A549 (cell line): ENCODE results near the gene CECR2. TPM values are rescaled to one million over a fixed set of nuclear protein-coding genes. Genes with fewer than 3 reads are reported as not detected.

ENCODE experiments used
- ATAC-seq, 2 experiments: fragments of 200-7000 bp in 1 of 2; fragments of >200 bp in 1 of 2; cut with Nextera tagmentation in 1 of 2; cut with Tn5 transposase in 1 of 2; 3 replicates each; pipeline versions ENCODE4 v1.8.0 to v1.9.1; 2018 to 2020; ENCODE audit warnings: mild to moderate bottlenecking in 1 of 2, moderate library complexity in 1 of 2
- CTCF ChIA-PET: fragments of 300-600 bp; sonication (Branson Sonifier 250); formaldehyde crosslinking; extraction: SDS; loops from one replicate; lab custom pipeline; 2021; ENCODE audit warnings: antibody characterized with exemption, inconsistent platforms; lab: Yijun Ruan, JAX
- POLR2A ChIA-PET: fragments of 350-600 bp; formaldehyde crosslinking; extraction: SDS; loops from one replicate; lab custom pipeline; 2021; ENCODE audit warnings: antibody characterized with exemption, inconsistent platforms; lab: Yijun Ruan, JAX
- DNase-seq, 2 experiments: peaks; one replicate each; pipeline versions ENCODE4 v3.0.0 to v3.0.0-alpha.2; 2011 to 2016; ENCODE audit warnings: low read depth in 1 of 2, low spot score in 1 of 2
- FAIRE-seq: peaks from 2 replicates; lab custom pipeline; 2011; peaks lifted over from hg19 to GRCh38; lab: Jason Lieb, UNC
- H3K27ac ChIP-seq, 2 experiments: fragments of >200 bp; sonication (Bioruptor Twin); formaldehyde crosslinking; 3 replicates each; pipeline ENCODE4 v1.5.1; 2016 to 2017
- H3K4me1 ChIP-seq: fragments of >200 bp; sonication (Bioruptor Twin); formaldehyde crosslinking; 3 replicates; pipeline ENCODE4 v1.6.1; 2016
- H3K4me2 ChIP-seq: fragments of >200 bp; sonication (Bioruptor Twin); formaldehyde crosslinking; 3 replicates; pipeline ENCODE4 v1.6.1; 2016
- H3K4me3 ChIP-seq: fragments of >200 bp; sonication (Bioruptor Twin); formaldehyde crosslinking; 3 replicates; pipeline ENCODE4 v1.5.1; 2016
- H3K9me3 ChIP-seq: fragments of >200 bp; sonication (Bioruptor Twin); formaldehyde crosslinking; 3 replicates; pipeline ENCODE4 v1.6.1; 2016
- FOSL2 ChIP-seq, 2 experiments: fragments of 450-650 bp in 1 of 2; fragments of >200 bp in 1 of 2; sonication (Bioruptor Twin) in 1 of 2; formaldehyde crosslinking; IDR thresholded peaks; 2 replicates each; pipeline versions ENCODE4 v1.5.0 to v1.6.1; 2016 to 2020; ENCODE audit warnings: mild to moderate bottlenecking in 1 of 2, moderate library complexity in 1 of 2
- JUN ChIP-seq, 2 experiments: fragments of >200 bp; sonication (Bioruptor Twin); formaldehyde crosslinking; IDR thresholded peaks; 2 replicates in 1 of 2; 3 replicates in 1 of 2; pipeline ENCODE4 v1.6.1; 2016 to 2017
- JUNB ChIP-seq: fragments of >200 bp; sonication (Bioruptor Twin); formaldehyde crosslinking; IDR thresholded peaks from 2 replicates; pipeline ENCODE4 v1.6.1; 2016
- KDM1A ChIP-seq: fragments of 200-600 bp; sonication (generic); IDR thresholded peaks from 2 replicates; pipeline ENCODE4 v1.6.1; 2016; ENCODE audit warnings: low read depth, mild to moderate bottlenecking
- KDM5A ChIP-seq: fragments of 200-600 bp; sonication (generic); IDR thresholded peaks from 2 replicates; pipeline ENCODE4 v1.6.1; 2016; ENCODE audit warnings: antibody characterized with exemption, mild to moderate bottlenecking
- NPAS2 ChIP-seq: fragments of 250-450 bp; sonication (Bioruptor Pico); IDR thresholded peaks from 2 replicates; pipeline ENCODE4 v1.8.0; 2022; ENCODE audit warnings: mild to moderate bottlenecking, moderate library complexity, borderline replicate concordance
- NR3C1 ChIP-seq: fragments of >200 bp; sonication (Bioruptor Twin); formaldehyde crosslinking; IDR thresholded peaks from 3 replicates; pipeline ENCODE4 v1.6.1; 2017
- PHF8 ChIP-seq: fragments of 200-600 bp; sonication (generic); IDR thresholded peaks from 2 replicates; pipeline ENCODE4 v1.6.1; 2016; ENCODE audit warnings: low read depth, mild to moderate bottlenecking, antibody characterized with exemption, moderate library complexity, borderline replicate concordance
- POLR2A ChIP-seq: IDR thresholded peaks from 2 replicates; pipeline ENCODE4 v1.6.1; 2012; ENCODE audit warnings: mild to moderate bottlenecking, low read length
- RAD21 ChIP-seq, 2 experiments: fragments of >200 bp in 1 of 2; sonication (Bioruptor Twin) in 1 of 2; formaldehyde crosslinking in 1 of 2; IDR thresholded peaks in 1 of 2; conservative IDR thresholded peaks in 1 of 2; 2 replicates in 1 of 2; 3 replicates in 1 of 2; pipeline ENCODE4 v1.6.1; 2012 to 2018; ENCODE audit warnings: inconsistent platforms in 1 of 2
- SREBF2 ChIP-seq: fragments of 450-650 bp; IDR thresholded peaks from 2 replicates; pipeline ENCODE4 v1.6.1; 2014; ENCODE audit warnings: mild to moderate bottlenecking, moderate library complexity
- TFCP2L1 ChIP-seq: fragments of 250-450 bp; sonication (Bioruptor Pico); IDR thresholded peaks from 2 replicates; pipeline ENCODE4 v1.5.0; 2021; ENCODE audit warnings: mild to moderate bottlenecking
- ZFP36 ChIP-seq: fragments of 450-650 bp; IDR thresholded peaks from 2 replicates; pipeline ENCODE4 v1.6.1; 2014; ENCODE audit warnings: borderline replicate concordance; ENCODE audit not compliant: partially characterized antibody
- ZNF302 ChIP-seq: fragments of 250-450 bp; sonication (Bioruptor Pico); IDR thresholded peaks from 2 replicates; pipeline ENCODE4 v1.9.0; 2021; ENCODE audit warnings: inconsistent platforms, mild to moderate bottlenecking, moderate library complexity
- WGBS: methylation state at CpG from one replicate; pipeline ENCODE4 v1.1.6; 2017; ENCODE audit errors: missing lambda C conversion rate; 5-methylcytosine and 5-hydroxymethylcytosine counted together
- polyA plus RNA-seq, 4 experiments: library from polyadenylated mRNA; depleted of rRNA in 3 of 4; stranded (reverse); fragments of >200 nt; fragmentation: RNase III in 1 of 4; extraction: RNeasy Plus Mini Kit Qiagen cat#74134 plus additional on column Dnase treatment in 1 of 4; gene quantifications; 2 replicates in 3 of 4; 3 replicates in 1 of 4; pipeline ENCODE4 v1.2.3, GENCODE V29; 2011 to 2017
- TF ChIP-seq, protein P1 (sequence below): fragments of 200-600 bp; sonication (generic); IDR thresholded peaks from 2 replicates; pipeline ENCODE4 v1.6.1; 2016; ENCODE audit warnings: antibody characterized with exemption, mild to moderate bottlenecking, moderate library complexity
- TF ChIP-seq, protein P2 (sequence below): fragments of 150-350 bp; IDR thresholded peaks from 2 replicates; pipeline ENCODE4 v1.6.1; 2014; ENCODE audit warnings: low read depth, mild to moderate bottlenecking, low read length
- TF ChIP-seq, protein P3 (sequence below): fragments of >200 bp; sonication (Bioruptor Twin); formaldehyde crosslinking; IDR thresholded peaks from 2 replicates; pipeline ENCODE4 v1.6.1; 2016
- TF ChIP-seq, protein P4 (sequence below): fragments of 250-450 bp; sonication (Bioruptor Pico); IDR thresholded peaks from 2 replicates; pipeline ENCODE4 v1.5.0; 2021; ENCODE audit warnings: mild to moderate bottlenecking, moderate library complexity, borderline replicate concordance
- TF ChIP-seq, protein P5 (sequence below): fragments of 250-450 bp; sonication (Bioruptor Pico); IDR thresholded peaks from 2 replicates; pipeline ENCODE4 v1.5.0; 2020; ENCODE audit warnings: low read depth, mild to moderate bottlenecking, moderate library complexity
- TF ChIP-seq, protein P6 (sequence below): fragments of 450-650 bp; IDR thresholded peaks from 2 replicates; pipeline ENCODE4 v1.6.1; 2014; ENCODE audit warnings: antibody characterized with exemption

The CECR2 gene
- polyA plus RNA-seq, 2 of the 4 experiments (the other 2 are of a cell fraction) = 0.01 to 0.06 TPM

DNA sequence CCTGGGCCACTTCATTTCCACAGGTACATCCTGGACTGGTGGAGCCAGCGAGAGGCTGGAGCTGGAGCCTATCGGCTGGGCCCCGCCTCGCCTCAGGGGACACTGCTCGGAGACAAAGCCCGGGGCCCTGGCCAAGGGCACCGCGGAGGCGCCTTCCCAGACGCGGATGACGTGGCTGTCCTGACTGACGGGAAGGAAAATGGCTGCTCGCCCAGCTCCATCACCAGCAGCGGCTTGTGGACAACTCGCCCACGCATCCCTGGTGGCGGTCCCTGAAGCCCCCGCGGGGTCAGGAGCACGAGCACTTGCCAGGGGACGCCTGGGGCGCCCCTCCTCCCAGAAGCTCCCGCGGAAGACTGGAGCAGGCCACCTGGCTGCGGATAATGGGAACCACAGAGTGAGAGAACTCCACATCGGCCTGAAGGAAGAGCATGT, 49.6 kb downstream of the CECR2 start:
- no peak for FAIRE-seq
- no peak for DNase-seq
- POLR2A ChIA-PET = no interaction called here
- Histone ChIP-seq H3K9me3 (no peaks in the 10 kb centered on the region), H3K27ac (no peak overlapping the region), H3K4me2 (no peak overlapping the region), H3K4me3 (no peak overlapping the region), H3K4me1 (no peaks in the 10 kb centered on the region)
- 35% methylated on average over 7 of the region's 27 CpGs for WGBS
- CTCF ChIA-PET = interaction anchor here (0.6 to 1.1 kb wide), 2 partner anchors 43 to 83 kb away, joined by 3 read pairs; no protein-coding TSS in a partner anchor
- ATAC-seq = no peak
- TF ChIP-seq SREBF2 (no peak), ZFP36 (no peak), KDM5A (no peak), FOSL2 (IDR thresholded peaks at IDR 0.05) (no peak), FOSL2 (CRISPR knock-in tag; IDR thresholded peaks at IDR 0.05) (no peak), PHF8 (no peak), KDM1A (no peak), POLR2A (no peak), JUN (IDR thresholded peaks at IDR 0.05) (no peak), RAD21 (conservative IDR thresholded peaks at IDR 0.05 in 1 of 2, IDR thresholded peaks at IDR 0.05 in 1 of 2) (no peak)
- TF ChIP-seq, protein P1, sequence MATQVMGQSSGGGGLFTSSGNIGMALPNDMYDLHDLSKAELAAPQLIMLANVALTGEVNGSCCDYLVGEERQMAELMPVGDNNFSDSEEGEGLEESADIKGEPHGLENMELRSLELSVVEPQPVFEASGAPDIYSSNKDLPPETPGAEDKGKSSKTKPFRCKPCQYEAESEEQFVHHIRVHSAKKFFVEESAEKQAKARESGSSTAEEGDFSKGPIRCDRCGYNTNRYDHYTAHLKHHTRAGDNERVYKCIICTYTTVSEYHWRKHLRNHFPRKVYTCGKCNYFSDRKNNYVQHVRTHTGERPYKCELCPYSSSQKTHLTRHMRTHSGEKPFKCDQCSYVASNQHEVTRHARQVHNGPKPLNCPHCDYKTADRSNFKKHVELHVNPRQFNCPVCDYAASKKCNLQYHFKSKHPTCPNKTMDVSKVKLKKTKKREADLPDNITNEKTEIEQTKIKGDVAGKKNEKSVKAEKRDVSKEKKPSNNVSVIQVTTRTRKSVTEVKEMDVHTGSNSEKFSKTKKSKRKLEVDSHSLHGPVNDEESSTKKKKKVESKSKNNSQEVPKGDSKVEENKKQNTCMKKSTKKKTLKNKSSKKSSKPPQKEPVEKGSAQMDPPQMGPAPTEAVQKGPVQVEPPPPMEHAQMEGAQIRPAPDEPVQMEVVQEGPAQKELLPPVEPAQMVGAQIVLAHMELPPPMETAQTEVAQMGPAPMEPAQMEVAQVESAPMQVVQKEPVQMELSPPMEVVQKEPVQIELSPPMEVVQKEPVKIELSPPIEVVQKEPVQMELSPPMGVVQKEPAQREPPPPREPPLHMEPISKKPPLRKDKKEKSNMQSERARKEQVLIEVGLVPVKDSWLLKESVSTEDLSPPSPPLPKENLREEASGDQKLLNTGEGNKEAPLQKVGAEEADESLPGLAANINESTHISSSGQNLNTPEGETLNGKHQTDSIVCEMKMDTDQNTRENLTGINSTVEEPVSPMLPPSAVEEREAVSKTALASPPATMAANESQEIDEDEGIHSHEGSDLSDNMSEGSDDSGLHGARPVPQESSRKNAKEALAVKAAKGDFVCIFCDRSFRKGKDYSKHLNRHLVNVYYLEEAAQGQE = no peak
- TF ChIP-seq, protein P2, sequence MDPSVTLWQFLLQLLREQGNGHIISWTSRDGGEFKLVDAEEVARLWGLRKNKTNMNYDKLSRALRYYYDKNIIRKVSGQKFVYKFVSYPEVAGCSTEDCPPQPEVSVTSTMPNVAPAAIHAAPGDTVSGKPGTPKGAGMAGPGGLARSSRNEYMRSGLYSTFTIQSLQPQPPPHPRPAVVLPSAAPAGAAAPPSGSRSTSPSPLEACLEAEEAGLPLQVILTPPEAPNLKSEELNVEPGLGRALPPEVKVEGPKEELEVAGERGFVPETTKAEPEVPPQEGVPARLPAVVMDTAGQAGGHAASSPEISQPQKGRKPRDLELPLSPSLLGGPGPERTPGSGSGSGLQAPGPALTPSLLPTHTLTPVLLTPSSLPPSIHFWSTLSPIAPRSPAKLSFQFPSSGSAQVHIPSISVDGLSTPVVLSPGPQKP = no peak
- TF ChIP-seq, protein P3, sequence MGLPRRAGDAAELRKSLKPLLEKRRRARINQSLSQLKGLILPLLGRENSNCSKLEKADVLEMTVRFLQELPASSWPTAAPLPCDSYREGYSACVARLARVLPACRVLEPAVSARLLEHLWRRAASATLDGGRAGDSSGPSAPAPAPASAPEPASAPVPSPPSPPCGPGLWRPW = no peak
- TF ChIP-seq, protein P4, sequence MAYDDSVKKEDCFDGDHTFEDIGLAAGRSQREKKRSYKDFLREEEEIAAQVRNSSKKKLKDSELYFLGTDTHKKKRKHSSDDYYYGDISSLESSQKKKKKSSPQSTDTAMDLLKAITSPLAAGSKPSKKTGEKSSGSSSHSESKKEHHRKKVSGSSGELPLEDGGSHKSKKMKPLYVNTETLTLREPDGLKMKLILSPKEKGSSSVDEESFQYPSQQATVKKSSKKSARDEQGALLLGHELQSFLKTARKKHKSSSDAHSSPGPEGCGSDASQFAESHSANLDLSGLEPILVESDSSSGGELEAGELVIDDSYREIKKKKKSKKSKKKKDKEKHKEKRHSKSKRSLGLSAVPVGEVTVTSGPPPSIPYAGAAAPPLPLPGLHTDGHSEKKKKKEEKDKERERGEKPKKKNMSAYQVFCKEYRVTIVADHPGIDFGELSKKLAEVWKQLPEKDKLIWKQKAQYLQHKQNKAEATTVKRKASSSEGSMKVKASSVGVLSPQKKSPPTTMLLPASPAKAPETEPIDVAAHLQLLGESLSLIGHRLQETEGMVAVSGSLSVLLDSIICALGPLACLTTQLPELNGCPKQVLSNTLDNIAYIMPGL (CRISPR knock-in tag) = no peak
- TF ChIP-seq, protein P5, sequence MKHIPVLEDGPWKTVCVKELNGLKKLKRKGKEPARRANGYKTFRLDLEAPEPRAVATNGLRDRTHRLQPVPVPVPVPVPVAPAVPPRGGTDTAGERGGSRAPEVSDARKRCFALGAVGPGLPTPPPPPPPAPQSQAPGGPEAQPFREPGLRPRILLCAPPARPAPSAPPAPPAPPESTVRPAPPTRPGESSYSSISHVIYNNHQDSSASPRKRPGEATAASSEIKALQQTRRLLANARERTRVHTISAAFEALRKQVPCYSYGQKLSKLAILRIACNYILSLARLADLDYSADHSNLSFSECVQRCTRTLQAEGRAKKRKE (CRISPR knock-in tag) = no peak

DNA sequence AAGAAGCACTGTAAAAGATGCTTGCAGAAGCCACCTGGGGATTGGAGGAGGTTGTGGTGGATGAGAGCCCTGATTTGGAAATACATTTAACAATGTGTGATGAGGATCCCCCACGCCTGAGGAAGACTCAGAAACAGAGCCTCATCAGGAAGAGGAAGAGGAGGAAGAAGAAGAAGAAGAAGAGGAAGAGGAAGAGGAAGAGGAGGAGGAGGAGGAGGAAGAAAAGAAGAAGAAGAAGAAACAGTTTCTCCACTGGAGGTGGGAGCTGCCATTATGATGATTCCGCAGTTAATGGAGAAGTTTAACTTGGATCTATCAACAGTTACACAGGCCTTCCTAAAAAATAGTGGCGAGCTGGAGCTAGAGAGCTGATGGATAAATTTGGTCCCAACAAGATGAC, 50.1 kb downstream of the CECR2 start:
- Histone ChIP-seq H3K9me3 (no peaks in the 10 kb centered on the region), H3K4me1 (no peaks in the 10 kb centered on the region), H3K4me3 (no peak overlapping the region), H3K27ac (no peak overlapping the region), H3K4me2 (no peak overlapping the region)
- FAIRE-seq (no peak), ATAC-seq (no peak), DNase-seq (no peak)
- ChIA-PET POLR2A (no interaction called here), CTCF (interaction anchor here (1.1 kb wide), 1 partner anchor 82 kb away, joined by 3 read pairs; no protein-coding TSS in a partner anchor)
- WGBS = 46% methylated on average over 3 of the region's 3 CpGs
- TF ChIP-seq JUN (IDR thresholded peaks at IDR 0.05) (no peak), TFCP2L1 (no peak), ZNF302 (CRISPR knock-in tag) (no peak), NR3C1 (no peak), KDM1A (no peak), JUNB (no peak), NPAS2 (CRISPR knock-in tag) (no peak)
- TF ChIP-seq, protein P1 = no peak
- TF ChIP-seq, protein P6, sequence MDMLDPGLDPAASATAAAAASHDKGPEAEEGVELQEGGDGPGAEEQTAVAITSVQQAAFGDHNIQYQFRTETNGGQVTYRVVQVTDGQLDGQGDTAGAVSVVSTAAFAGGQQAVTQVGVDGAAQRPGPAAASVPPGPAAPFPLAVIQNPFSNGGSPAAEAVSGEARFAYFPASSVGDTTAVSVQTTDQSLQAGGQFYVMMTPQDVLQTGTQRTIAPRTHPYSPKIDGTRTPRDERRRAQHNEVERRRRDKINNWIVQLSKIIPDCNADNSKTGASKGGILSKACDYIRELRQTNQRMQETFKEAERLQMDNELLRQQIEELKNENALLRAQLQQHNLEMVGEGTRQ = no peak
- TF ChIP-seq, protein P5 (CRISPR knock-in tag) = no peak
